B cell (primary cell): ENCODE results near the gene SEMA4D. TPM values are rescaled to one million over a fixed set of nuclear protein-coding genes. Genes with fewer than 3 reads are reported as not detected.
A peak's percentile ranks its signal among the peaks of the same experiment; 100 is the strongest.

Experiments
- ATAC-seq: fragments of 200-7000 bp; cut with Tn5 transposase; one replicate; pipeline ENCODE4 v1.10.0; 2021; ENCODE audit warnings: low read depth, mild to moderate bottlenecking, moderate number of reproducible peaks, moderate library complexity
- CTCF ChIA-PET: fragments of 350-600 bp; sonication (Branson Sonifier 250); formaldehyde crosslinking; loops from one replicate; lab custom pipeline; 2021; ENCODE audit warnings: antibody characterized with exemption, inconsistent platforms; lab: Charles Lee
- POLR2A ChIA-PET: fragments of 350-600 bp; sonication (Branson Sonifier 250); formaldehyde crosslinking; loops from one replicate; lab custom pipeline; 2021; ENCODE audit warnings: antibody characterized with exemption; lab: Charles Lee
- DNase-seq: peaks from one replicate; pipeline ENCODE4 v3.0.0; 2013
- H2AFZ ChIP-seq: 2 replicates; pipeline ENCODE4 v1.6.1; 2012; ENCODE audit warnings: mild to moderate bottlenecking, low read depth, low read length; ENCODE audit not compliant: insufficient read depth, poor library complexity, severe bottlenecking
- H3K27ac ChIP-seq, 2 donors: 1 replicate in 1 of 2; 2 replicates in 1 of 2; pipeline ENCODE4 v1.5.1; 2012 to 2013; ENCODE audit warnings: low read length in 2 of 2, mild to moderate bottlenecking in 2 of 2, moderate library complexity in 1 of 2
- H3K27me3 ChIP-seq, 4 experiments: fragments of 200-600 bp in 1 of 4; sonication (generic) in 1 of 4; replicated peaks in 1 of 4; 1 replicate in 2 of 4; 2 replicates in 2 of 4; pipeline versions ENCODE4 v1.6.1 to v1.7.0; 2013 to 2016; ENCODE audit warnings: low read length in 3 of 4, mild to moderate bottlenecking in 2 of 4, mixed read lengths in 1 of 4, moderate library complexity in 1 of 4; ENCODE audit not compliant: insufficient read depth in 4 of 4, control insufficient read depth in 3 of 4; ENCODE audit errors: control extremely low read depth in 1 of 4
- H3K36me3 ChIP-seq, 2 experiments: replicated peaks in 1 of 2; 1 replicate in 1 of 2; 2 replicates in 1 of 2; pipeline versions ENCODE4 v1.6.1 to v1.7.1; 2013; ENCODE audit warnings: low read length in 1 of 2; ENCODE audit not compliant: insufficient read depth in 2 of 2, control insufficient read depth in 1 of 2; ENCODE audit errors: control extremely low read depth in 1 of 2, extremely low read depth in 1 of 2
- H3K4me1 ChIP-seq, 2 donors: fragments of 200-600 bp in 1 of 2; sonication (generic) in 1 of 2; 1 replicate in 1 of 2; 2 replicates in 1 of 2; pipeline versions ENCODE4 v1.5.1 to v1.6.1; 2013 to 2017; ENCODE audit warnings: low read length in 2 of 2; ENCODE audit not compliant: control insufficient read depth in 2 of 2, insufficient read depth in 2 of 2
- H3K4me2 ChIP-seq: replicated peaks from 2 replicates; pipeline ENCODE3; 2012; ENCODE audit warnings: mild to moderate bottlenecking, low read depth, low read length; ENCODE audit not compliant: poor library complexity, severe bottlenecking
- H3K4me3 ChIP-seq, 5 experiments: fragments of 200-600 bp in 1 of 5; sonication (generic) in 1 of 5; 1 replicate in 3 of 5; 2 replicates in 2 of 5; pipeline versions ENCODE4 v1.5.1 to v1.7.0; 2011 to 2016; ENCODE audit warnings: low read length in 4 of 5, mild to moderate bottlenecking in 4 of 5, low read depth in 2 of 5, control low read depth in 1 of 5, moderate library complexity in 1 of 5; ENCODE audit not compliant: insufficient read depth in 1 of 5; ENCODE audit errors: control extremely low read depth in 1 of 5, extremely low read depth in 1 of 5
- H3K79me2 ChIP-seq: fragments of 200-600 bp; sonication (generic); one replicate; pipeline ENCODE4 v1.6.0; 2016; ENCODE audit warnings: low read length; ENCODE audit not compliant: control insufficient read depth, insufficient read depth
- H3K9ac ChIP-seq: fragments of 200-600 bp; sonication (generic); 2 replicates; pipeline ENCODE4 v1.6.1; 2017; ENCODE audit warnings: mild to moderate bottlenecking, low read length, moderate library complexity
- H3K9me3 ChIP-seq, 3 donors: one replicate each; pipeline versions ENCODE4 v1.6.1 to v1.7.1; 2013; ENCODE audit warnings: low read length in 2 of 3; ENCODE audit not compliant: control insufficient read depth in 2 of 3, insufficient read depth in 1 of 3; ENCODE audit errors: control extremely low read depth in 1 of 3
- H4K20me1 ChIP-seq: 2 replicates; pipeline ENCODE4 v1.6.0; 2012; ENCODE audit warnings: mild to moderate bottlenecking, low read length; ENCODE audit not compliant: insufficient read depth, control insufficient read depth, poor library complexity, severe bottlenecking
- H3K27ac Mint-ChIP-seq: one replicate; pipeline ENCODE4 v1.8.0; 2021; ENCODE audit warnings: mixed read lengths
- H3K27me3 Mint-ChIP-seq: one replicate; pipeline ENCODE4 v1.8.0; 2021; ENCODE audit warnings: mixed read lengths
- H3K4me1 Mint-ChIP-seq: one replicate; pipeline ENCODE4 v1.8.0; 2021; ENCODE audit warnings: mixed read lengths
- H3K4me3 Mint-ChIP-seq: one replicate; pipeline ENCODE4 v1.8.0; 2021; ENCODE audit warnings: mixed read lengths
- H3K9me3 Mint-ChIP-seq: one replicate; pipeline ENCODE4 v1.8.0; 2022; ENCODE audit warnings: mixed read lengths; ENCODE audit not compliant: insufficient read depth
- CTCF ChIP-seq: fragments of 200-600 bp; IDR thresholded peaks from one replicate; pipeline ENCODE4 v1.8.0; 2022; ENCODE audit warnings: antibody characterized with exemption, mild to moderate bottlenecking
- EZH2 ChIP-seq: IDR thresholded peaks from 2 replicates; pipeline ENCODE4 v1.6.1; 2012; ENCODE audit warnings: borderline replicate concordance, low read depth, mild to moderate bottlenecking, moderate library complexity, low read length; ENCODE audit not compliant: insufficient read depth, poor library complexity, severe bottlenecking
- WGBS: methylation state at CpG from one replicate; pipeline ENCODE4 v1.1.5; 2013; ENCODE audit warnings: missing lambda C conversion rate; ENCODE audit not compliant: insufficient coverage; 5-methylcytosine and 5-hydroxymethylcytosine counted together
- intact Hi-C: fragments of 100-400 bp; cut with micrococcal nuclease; formaldehyde crosslinking; loops from one replicate; pipeline ENCODE4 v1.10.0; 2022
- polyA plus RNA-seq: library from polyadenylated mRNA; depleted of rRNA; stranded (reverse); fragments of >200 nt; gene quantifications from 2 replicates; pipeline ENCODE4 v1.2.3, GENCODE V29; 2012
- total RNA-seq, 2 donors: library from RNA; stranded (reverse); fragments of 120-200 nt in 1 of 2; gene quantifications; 1 replicate in 1 of 2; 2 replicates in 1 of 2; pipeline versions ENCODE4 v1.2.3 to v1.2.4, GENCODE V29; 2013 to 2022

The SEMA4D gene
- total and polyA plus RNA-seq, 2 donors (not counting 1 experiment from before 2014, with no cell fraction given), result 53.6 to 231 TPM

GRCh38 chr9:89461265-89461664 is 36.6 kb downstream of the SEMA4D start:
- H3K4me3 Mint-ChIP-seq, result no peak overlapping the region

GRCh38 chr9:89460551-89460950 is 37.4 kb downstream of the SEMA4D start:
- Histone ChIP-seq H3K79me2 (peaks cover 88% of the 10 kb centered on the region), H3K4me2 (no peak overlapping the region), H3K9me3 (no peaks in the 10 kb centered on the region), H3K9ac (no peak overlapping the region), H3K27ac (no peak overlapping the region), H3K27me3 (no peaks in the 10 kb centered on the region), H2AFZ (no peak overlapping the region), H4K20me1 (peaks cover 71% of the 10 kb centered on the region), H3K4me1 (peaks cover 48 to 61% of the 10 kb centered on the region in 2 donors), H3K4me3 (no peak overlapping the region), H3K36me3 (peaks cover 0 to 18% of the 10 kb centered on the region in 2 experiments)
- POLR2A ChIA-PET, result no interaction called here
- intact Hi-C loops, result no loop called here
- CTCF ChIA-PET, result interaction anchor here (2.8 kb wide), 2 partner anchors 31 to 89 kb away, joined by 7 read pairs; no protein-coding TSS in a partner anchor
- TF ChIP-seq CTCF (no peak), EZH2 (no peak)
- H3K4me3 Mint-ChIP-seq, result no peak overlapping the region
- no peaks in the 10 kb centered on the region for H3K9me3 Mint-ChIP-seq
- H3K27ac Mint-ChIP-seq, result peak overlapping the region; percentile 57
- ATAC-seq (no peak), DNase-seq (no peak)
- 88% methylated on average over 8 of the region's 10 CpGs for WGBS
- H3K4me1 Mint-ChIP-seq, result peaks cover 83% of the 10 kb centered on the region
- H3K27me3 Mint-ChIP-seq, result no peaks in the 10 kb centered on the region

More at GRCh38 chr9:89461265-89461664, 36.6 kb downstream of the SEMA4D start:
- no peak overlapping the region for H3K9ac ChIP-seq
- TF ChIP-seq EZH2 (no peak), CTCF (no peak)
- ChIA-PET POLR2A (no interaction called here), CTCF (interaction anchor here (2.8 kb wide), 2 partner anchors 32 to 88 kb away, joined by 7 read pairs; no protein-coding TSS in a partner anchor)
- ATAC-seq, result no peak
- no peak overlapping the region for H3K4me3 ChIP-seq
- H3K9me3 Mint-ChIP-seq, result no peaks in the 10 kb centered on the region
- H3K27me3 ChIP-seq, result no peaks in the 10 kb centered on the region
- peaks cover 48 to 62% of the 10 kb centered on the region in 2 donors for H3K4me1 ChIP-seq
- peaks cover 83% of the 10 kb centered on the region for H3K4me1 Mint-ChIP-seq
- no peak overlapping the region for H3K4me2 ChIP-seq
- peaks cover under 1 to 18% of the 10 kb centered on the region in 2 experiments for H3K36me3 ChIP-seq
- no peak overlapping the region for H3K27ac Mint-ChIP-seq
- no peak overlapping the region for H2AFZ ChIP-seq
- peaks cover 67% of the 10 kb centered on the region for H4K20me1 ChIP-seq
- peaks cover 93% of the 10 kb centered on the region for H3K79me2 ChIP-seq
- H3K27ac ChIP-seq, result no peak overlapping the region
- DNase-seq, result no peak
- no peaks in the 10 kb centered on the region for H3K27me3 Mint-ChIP-seq
- WGBS, result 88% methylated on average over 7 of the region's 8 CpGs
- no peaks in the 10 kb centered on the region for H3K9me3 ChIP-seq
- intact Hi-C loops, result no loop called here
